T-helper 1 cell (primary cell): ENCODE data around the gene MINDY4.
"Not testable (repeated sequence)": the region's sequence is repeated elsewhere in the genome, so short reads cannot be mapped to it uniquely, and the experiment has no call there.

ENCODE experiments used
- DNase-seq, 5 donors: peaks; one replicate each; pipeline ENCODE4 v3.0.0-alpha.2; 2012 to 2020

MINDY4 gene

GRCh38 chr7:30805931-30806330, 34.7 kb downstream of the MINDY4 start:
- DNase-seq = no peak

DNA sequence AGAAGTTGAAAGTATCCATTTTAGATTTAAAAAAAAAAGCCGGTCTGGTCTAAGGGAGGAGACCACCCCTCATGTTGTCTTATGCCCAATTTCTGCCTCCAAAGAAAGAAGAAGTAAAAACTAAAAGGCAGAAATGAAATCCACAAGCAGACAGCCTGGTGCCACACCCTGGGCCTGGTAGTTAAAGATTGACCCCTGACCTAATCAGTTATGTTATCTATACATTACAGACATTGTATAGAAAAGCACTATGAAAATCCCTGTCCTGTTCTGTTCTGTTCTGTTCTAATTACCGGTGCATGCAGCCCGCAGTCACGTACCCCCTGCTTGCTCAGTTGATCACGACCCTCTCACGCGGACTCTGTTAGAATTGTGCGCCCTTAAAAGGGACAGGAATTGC, 36.3 kb downstream of the MINDY4 start:
- not testable (repeated sequence) for DNase-seq

DNA sequence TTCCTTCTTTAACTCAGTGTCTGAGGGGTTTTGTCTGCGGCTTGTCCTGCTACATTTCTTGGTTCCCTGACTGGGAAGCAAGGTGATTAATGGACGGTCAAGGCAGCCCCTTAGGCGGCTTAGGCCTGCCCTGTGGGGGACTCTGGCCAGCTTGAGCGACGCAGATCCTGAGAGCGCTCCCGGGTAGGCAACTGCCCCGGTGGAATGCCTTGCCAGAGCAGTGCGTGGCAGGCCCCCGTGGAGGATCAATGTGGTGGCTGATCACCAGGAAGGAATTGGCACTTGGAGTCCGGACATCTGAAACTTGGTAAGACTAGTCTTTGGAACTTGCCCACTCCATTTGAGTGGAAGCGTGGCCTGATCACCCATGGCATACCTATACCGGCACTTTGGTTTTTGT, 36.7 kb downstream of the MINDY4 start:
- DNase-seq = not testable (repeated sequence)

DNA sequence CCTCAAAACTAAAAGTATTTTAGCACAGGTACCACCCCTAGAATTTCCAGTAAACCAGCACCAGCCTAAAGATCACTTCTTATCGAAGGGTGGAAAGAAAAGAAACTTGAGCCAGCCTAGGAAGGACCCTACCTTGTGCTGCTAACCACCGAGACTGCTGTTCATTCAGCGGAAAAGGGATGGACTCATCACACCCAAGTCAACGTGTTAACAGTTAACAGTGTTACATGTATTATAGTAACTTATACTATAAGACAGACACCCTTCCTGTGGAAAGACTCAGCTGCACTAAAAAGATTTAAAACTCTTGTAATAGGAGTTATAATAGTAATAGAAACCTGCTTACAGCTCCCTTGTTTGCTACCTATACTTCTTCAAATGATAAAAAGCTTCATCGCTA, 39.8 kb downstream of the MINDY4 start:
- no peak for DNase-seq

DNA sequence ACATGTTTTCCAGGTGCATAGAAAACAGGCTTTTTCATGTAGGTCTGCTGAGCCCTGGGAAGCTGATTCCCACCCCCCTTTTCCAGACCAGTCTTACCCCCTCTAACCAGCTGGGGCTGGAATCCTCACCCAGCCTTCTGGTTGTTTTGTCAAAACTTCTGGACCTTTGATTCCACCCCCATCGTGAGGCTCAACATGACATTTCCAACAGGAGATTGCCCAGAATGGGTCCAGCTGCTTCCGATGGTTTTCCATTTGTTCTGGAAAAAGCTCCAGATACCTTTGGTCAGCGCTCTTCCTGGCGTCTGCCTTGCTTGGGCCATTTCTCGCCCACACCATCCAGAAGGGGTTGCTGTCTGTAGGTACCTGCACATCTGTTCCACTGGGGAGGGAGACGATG, 41.5 kb downstream of the MINDY4 start:
- no peak for DNase-seq

DNA sequence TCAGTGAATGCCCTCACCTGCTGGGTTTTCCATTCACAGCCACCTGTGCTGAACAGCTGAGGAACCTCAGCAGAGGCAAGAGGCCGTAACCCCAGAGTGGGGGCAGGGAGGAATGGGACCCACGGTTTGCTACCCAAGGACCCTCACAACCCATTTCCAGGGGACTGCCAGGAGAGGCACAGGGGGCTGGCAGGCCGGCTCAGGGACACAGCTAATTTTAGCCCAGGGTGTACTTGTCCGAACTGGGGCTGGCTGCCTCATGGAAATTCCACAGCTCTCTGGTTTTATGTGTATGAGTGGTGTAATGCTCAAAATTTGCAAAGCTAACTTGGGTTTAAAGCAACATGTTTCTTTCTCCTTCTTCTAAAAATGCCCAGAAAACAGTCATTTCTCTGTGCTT, 42.2 kb downstream of the MINDY4 start:
- no peak for DNase-seq

DNA sequence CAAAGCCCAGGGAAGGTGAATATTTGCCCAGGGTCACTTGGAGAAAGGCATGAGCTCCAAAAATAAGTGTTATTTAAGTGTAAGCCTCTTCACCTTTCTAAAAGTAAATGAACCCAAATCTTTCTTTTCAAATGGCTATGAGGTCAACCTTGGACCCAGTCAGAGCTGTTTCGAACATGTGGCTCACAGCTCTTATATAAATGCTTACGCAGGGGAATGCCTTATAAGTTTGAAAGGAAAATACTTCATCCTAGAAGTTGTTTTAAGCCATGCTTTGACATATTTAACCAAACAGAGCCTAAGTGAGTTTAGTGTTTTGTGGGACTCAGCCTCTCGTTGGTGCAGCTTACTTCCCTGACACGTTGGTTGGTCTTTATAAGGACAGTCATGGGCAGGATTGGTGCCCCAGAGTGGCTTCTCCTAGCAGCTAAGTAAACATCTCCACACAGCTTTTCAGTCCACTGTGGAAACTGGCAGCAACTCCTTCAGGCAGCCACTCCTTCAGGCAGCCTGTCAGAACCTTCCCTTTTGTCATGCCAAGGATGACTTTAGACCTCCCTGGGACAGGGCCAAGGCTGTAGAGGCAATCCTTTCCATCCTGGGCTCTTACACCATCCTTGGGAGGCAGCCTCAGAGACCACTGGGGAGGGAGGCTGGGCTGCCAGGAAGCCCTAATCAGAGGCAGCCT, 43.6 kb downstream of the MINDY4 start:
- no peak for DNase-seq

GRCh38 chr7:30815388-30815854, 44.2 kb downstream of the MINDY4 start:
- DNase-seq = no peak

DNA sequence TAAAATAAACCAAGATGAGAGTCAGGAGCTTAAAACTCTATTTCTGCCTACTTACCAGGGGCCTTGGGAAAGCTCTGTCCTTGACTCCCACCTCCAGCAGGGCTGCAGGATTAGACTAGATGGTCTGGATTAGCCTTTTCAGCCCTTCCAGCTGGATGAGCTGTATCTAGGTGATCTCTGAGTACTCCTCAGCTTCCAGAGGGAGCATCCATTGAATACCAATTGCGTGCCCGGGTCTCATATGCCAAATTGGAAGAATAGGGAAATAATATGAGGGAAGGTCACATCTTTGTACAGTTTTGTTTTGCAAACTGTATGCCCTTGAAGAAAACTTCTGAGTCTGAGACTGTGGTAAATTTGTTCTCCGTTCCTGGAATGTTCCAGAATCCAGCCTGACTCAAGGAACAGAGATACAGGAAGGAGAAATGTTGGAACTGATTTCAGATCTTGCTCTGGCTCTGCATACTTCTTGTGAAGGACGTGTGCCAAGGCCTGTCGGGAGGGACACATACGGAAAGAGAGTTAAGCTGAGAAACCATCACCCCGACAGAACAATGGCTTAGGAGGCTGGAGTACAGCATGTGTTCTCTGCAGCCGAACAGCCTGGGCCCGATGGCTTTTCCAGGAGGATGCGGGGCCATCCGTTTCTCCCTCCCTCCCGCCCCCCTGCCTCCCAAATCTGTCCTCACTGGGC, 44.9 kb downstream of the MINDY4 start:
- no peak for DNase-seq

- DNase-seq = no peak
These were observed 45.6 kb downstream of the MINDY4 start for GRCh38 chr7:30816645-30817370.

DNA sequence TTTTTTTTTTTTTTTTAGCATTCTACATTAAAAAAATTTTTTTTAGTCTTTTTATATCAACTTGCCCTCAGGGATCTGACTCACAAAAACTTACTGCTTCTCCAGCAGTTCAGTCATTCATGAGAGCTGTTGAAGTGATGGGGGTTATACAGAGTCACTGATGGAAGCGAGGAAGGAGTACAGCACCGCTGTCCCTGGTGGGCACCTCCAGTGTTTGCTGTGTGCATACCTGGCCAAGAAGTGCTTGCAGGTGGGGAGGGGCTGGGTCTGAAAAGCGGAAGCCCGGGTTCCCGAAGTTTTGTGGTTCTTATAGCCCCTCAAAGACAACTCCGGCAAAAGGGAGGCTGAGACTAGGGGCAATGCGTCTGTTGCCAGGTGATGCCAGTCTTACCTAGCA, 46.2 kb downstream of the MINDY4 start:
- no peak for DNase-seq

DNA sequence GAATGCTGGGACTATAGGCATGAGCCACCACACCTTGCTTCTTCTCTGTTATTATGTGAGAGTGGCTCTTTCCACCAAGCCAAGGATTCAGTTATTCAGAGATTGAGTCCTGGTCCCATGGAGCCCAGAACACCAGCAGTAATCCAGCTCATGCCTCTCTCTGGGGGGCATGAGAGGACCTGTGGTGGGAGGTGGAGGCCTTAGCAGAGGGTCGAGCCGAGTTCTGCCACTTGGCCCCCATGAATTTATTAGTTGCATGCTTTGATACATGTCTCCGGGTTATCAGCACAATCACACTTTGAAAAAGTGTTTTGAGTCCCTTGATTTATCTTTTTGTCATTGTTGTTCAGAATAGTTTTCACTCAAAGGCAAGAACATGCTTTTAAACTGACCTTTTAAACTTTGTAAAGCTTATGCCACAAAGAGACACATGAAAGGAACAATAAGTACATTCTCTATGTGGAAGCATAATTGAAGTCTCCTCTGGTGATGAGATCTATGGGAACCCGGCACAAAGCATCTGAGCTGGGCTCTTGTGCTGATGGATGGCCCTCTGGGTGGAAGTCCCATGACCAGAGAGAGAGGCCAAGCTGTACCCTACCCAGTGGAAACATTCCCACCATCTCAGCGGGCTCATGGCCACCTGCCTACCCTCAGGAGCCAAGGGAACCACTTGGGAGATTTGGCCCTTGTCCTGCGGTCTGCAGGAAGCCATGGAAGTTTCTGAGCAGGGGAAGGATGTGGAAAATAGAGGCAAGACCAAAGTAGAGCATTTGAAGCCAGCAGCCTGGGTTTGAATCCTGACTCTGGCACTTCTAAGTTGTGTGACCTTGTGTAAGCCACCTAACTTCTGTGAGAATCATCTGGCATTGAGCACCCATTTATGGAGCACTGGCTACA, 53.9 kb downstream of the MINDY4 start:
- DNase-seq = no peak

GRCh38 chr7:30826181-30826580, 55.0 kb downstream of the MINDY4 start:
- DNase-seq = no peak

GRCh38 chr7:30828591-30828990, 57.4 kb downstream of the MINDY4 start:
- DNase-seq = no peak

DNA sequence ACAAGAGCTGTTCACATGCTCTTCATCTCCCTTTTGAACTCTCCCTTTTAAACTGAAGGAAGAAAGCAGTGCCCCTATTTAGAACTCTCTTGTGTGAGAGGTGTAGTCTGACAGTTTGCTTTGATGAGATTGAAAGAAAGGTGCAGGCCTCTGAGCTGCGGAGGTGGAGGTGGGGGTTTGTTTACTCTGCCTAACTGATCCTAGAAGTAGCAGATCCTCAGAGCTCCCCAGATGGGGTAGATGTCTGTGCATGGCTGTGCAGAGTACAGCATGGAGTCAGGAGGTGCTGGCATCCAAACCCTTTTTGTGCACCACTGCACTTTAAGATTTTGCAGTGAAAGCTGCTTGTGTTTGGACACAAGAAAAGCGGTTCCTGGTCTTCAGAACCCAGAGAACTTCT, 58.3 kb downstream of the MINDY4 start:
- no peak for DNase-seq

DNA sequence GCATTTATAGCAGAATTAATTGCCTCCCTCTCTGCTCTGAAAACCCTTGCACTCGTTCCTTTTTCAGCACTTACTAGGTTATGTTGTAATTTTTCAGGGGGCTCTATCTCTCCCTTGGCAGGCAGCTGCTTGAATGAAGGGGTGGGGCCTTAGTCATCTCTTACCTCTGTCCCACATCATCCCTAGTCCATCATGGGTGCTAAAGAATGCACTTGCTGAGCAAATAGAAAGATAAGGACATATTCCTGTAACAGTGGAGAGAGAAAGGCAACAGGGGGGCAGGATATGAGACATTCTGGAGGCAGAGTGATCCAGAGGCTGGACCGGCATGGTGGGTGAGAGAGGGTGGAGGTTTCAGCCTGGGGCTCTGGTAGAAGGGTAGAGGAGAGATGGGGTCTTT, 60.0 kb downstream of the MINDY4 start:
- DNase-seq = no peak

- DNase-seq = no peak
These were observed 60.7 kb downstream of the MINDY4 start for GRCh38 chr7:30831936-30832335.

GRCh38 chr7:30834017-30834674, 62.9 kb downstream of the MINDY4 start:
- DNase-seq = not testable (repeated sequence)

DNA sequence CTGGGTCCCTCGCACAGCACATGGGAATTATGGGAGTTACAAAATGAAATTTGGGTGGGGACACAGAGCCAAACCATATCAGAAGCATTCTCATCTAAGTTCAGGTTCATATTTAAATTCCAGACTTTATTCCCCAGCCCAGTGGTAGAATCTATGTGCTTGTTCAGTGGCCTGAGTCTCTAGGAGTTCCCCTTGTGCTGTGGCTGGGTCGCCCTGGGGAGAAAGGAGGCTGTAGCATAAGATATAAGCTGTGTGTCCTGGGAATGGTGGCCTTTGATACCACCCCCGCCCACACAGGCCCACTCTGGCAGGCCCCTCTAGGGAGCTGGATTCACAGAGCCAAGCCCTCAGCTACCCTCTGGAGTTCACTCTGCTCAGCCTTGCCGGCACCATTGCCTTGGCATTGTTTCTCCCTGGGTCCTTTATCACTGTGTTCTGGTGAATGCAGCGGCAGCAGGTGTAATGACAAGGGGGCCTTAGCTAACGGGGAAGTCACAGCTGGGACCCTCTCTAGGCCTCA, 64.2 kb downstream of the MINDY4 start:
- no peak for DNase-seq

DNA sequence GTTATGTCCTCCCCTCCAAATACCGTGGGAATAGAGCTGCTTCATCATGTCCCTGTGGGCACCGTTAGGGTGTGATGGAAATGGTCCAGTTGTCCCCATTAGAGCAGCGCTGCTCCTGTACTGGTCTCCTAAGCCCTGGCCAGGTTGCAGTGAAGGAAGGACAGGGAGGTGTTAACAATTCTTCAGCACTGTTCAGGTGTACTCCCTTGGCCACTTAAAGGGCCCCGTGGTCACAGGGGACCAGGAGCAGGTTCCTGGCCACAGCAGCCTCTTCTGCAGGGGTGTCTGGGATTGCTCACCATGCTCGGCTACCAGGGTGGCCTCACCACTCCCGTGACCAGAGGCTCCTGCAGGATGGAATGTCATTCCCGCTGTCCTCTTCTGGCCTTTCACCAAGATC, 65.8 kb downstream of the MINDY4 start:
- no peak for DNase-seq

DNA sequence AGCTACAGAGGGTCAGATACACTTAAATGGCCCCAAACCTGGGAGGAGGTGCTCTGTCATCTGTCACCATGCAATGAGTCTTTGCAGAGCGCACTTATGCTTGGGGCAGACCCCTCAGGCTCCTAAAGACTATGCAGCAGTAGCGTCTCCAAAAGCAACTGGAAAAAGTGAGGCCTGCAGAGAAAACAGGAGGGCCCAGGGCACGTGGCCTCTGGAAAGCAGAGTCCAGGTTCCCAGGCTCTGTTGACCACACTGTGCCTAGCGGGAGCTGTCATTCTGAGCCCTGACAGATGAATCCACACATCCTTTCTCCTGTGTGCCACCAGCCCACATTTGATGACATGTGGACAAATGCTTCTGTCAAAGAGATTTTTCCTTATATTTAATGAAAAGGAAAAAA, 66.4 kb downstream of the MINDY4 start:
- no peak for DNase-seq

DNA sequence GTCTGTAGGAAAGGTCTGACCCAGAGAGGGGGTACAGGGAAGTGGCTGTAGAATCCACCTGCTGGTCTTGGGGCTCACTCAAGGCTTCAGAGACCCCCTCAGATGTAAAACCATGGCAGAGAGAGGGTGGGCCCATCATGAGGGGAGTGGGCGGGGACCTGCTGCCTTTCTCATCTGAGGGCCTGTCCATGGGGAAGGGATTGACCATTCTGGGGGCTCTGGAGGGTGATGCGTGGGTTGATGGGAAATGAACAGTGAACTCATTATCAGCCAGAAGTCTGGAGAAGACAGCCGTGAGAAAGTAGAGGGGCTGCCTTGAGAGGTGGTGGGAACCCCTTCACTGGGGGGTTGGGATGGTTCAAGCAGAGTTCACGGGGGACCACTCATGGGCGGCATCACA, 66.8 kb downstream of the MINDY4 start:
- DNase-seq = no peak
